Measurements from ENCODE around the gene TEX261.

GRCh38 chr2:70967189-70967588, 27.5 kb downstream of the TEX261 start:
- no peak for TF ChIP-seq POLR2A (IDR thresholded peaks at IDR 0.05; ENCODE audit: low read depth, low read length)
- no peak for TF ChIP-seq POU2F2 (IDR thresholded peaks at IDR 0.05; ENCODE audit: low read depth, low read length)
